Measurements from ENCODE around the gene CDKAL1. TPM values are rescaled to one million over a fixed set of nuclear protein-coding genes. Genes with fewer than 3 reads are reported as not detected.

CDKAL1 gene
- total RNA-seq, 8 experiments from 2014 or later, result 16.1 to 25.2 (median 20.2) TPM

GRCh38 chr6:20769631-20770030 lies 235.4 kb downstream of the CDKAL1 start:
- no peak for ATAC-seq (replicated peaks in 6 of 8)
- Histone ChIP-seq H3K27ac (no peak overlapping the region), H3K4me1 (replicated peaks in 1 of 2) (no peaks in the 10 kb centered on the region), H3K4me3 (no peak overlapping the region)
- WGBS, 10 experiments, result 52 to 100% (median 80%) methylated on average over 1 to 3 of the region's 3 CpGs
- in situ Hi-C loops (cut with MboI; ENCODE audit: low pct_unique_long_range_greater_than_20kb in 2 of 9, low sequenced_read_pairs in 9 of 9, unreplicated experiment in 9 of 9), result no loop called here

- Histone ChIP-seq H3K4me1 (replicated peaks in 1 of 2) (no peaks in the 10 kb centered on the region), H3K4me3 (no peak overlapping the region), H3K27ac (no peak overlapping the region)
- 11 to 80% (median 63%) methylated on average over 1 of the region's 1 CpG; no CpG with 5 or more reads in 4 of the 10 experiments for WGBS, 10 experiments
- peak in 2 of 8 experiments; percentile 73 to 95 for ATAC-seq (replicated peaks in 6 of 8)
- in situ Hi-C loops (cut with MboI; ENCODE audit: low pct_unique_long_range_greater_than_20kb in 2 of 9, low sequenced_read_pairs in 9 of 9, unreplicated experiment in 9 of 9), result no loop called here
Observed at GRCh38 chr6:20770773-20771172, 236.5 kb downstream of the CDKAL1 start.

- WGBS, 10 experiments, result 50 to 96% (median 91%) methylated on average over 1 to 6 of the region's 6 CpGs; no CpG with 5 or more reads in 2 of the 10 experiments
- in situ Hi-C loops (cut with MboI; ENCODE audit: low pct_unique_long_range_greater_than_20kb in 2 of 9, low sequenced_read_pairs in 9 of 9, unreplicated experiment in 9 of 9), result no loop called here
- Histone ChIP-seq H3K4me1 (replicated peaks in 1 of 2) (no peaks in the 10 kb centered on the region), H3K27ac (no peak overlapping the region), H3K4me3 (no peak overlapping the region)
- no peak for ATAC-seq (replicated peaks in 6 of 8)
Observed at GRCh38 chr6:20771409-20771808, 237.2 kb downstream of the CDKAL1 start.

- ATAC-seq (replicated peaks in 6 of 8), result no peak
- WGBS, 10 experiments, result 71 to 100% (median 94%) methylated on average over 1 of the region's 1 CpG; no CpG with 5 or more reads in 2 of the 10 experiments
- H3K4me3 ChIP-seq, result no peak overlapping the region
- in situ Hi-C loops (cut with MboI; ENCODE audit: low pct_unique_long_range_greater_than_20kb in 2 of 9, low sequenced_read_pairs in 9 of 9, unreplicated experiment in 9 of 9), result no loop called here
- no peaks in the 10 kb centered on the region for H3K4me1 ChIP-seq (replicated peaks in 1 of 2)
- no peak overlapping the region for H3K27ac ChIP-seq
Observed at GRCh38 chr6:20773822-20774221, 239.6 kb downstream of the CDKAL1 start.

GRCh38 chr6:20775981-20776380 lies 241.7 kb downstream of the CDKAL1 start:
- in situ Hi-C loops (cut with MboI; ENCODE audit: low pct_unique_long_range_greater_than_20kb in 2 of 9, low sequenced_read_pairs in 9 of 9, unreplicated experiment in 9 of 9), result no loop called here
- WGBS, 10 experiments, result 0 to 100% (median 82%) methylated on average over 1 of the region's 1 CpG
- Histone ChIP-seq H3K4me1 (replicated peaks in 1 of 2) (no peaks in the 10 kb centered on the region), H3K27ac (no peak overlapping the region), H3K4me3 (no peak overlapping the region)
- ATAC-seq (replicated peaks in 6 of 8), result peak in 1 of 8 experiments; percentile 27

- no peak for ATAC-seq (replicated peaks in 6 of 8)
- H3K27ac ChIP-seq, result no peak overlapping the region
- H3K4me3 ChIP-seq, result no peak overlapping the region
- in situ Hi-C loops (cut with MboI; ENCODE audit: low pct_unique_long_range_greater_than_20kb in 2 of 9, low sequenced_read_pairs in 9 of 9, unreplicated experiment in 9 of 9), result no loop called here
- H3K4me1 ChIP-seq (replicated peaks in 1 of 2), result no peaks in the 10 kb centered on the region
Observed at GRCh38 chr6:20777801-20778200, 243.5 kb downstream of the CDKAL1 start.

GRCh38 chr6:20778459-20778858 lies 244.2 kb downstream of the CDKAL1 start:
- no peak for ATAC-seq (replicated peaks in 6 of 8)
- 88 to 100% (median 98%) methylated on average over 1 to 5 of the region's 5 CpGs; no CpG with 5 or more reads in 1 of the 10 experiments for WGBS, 10 experiments
- H3K4me1 ChIP-seq (replicated peaks in 1 of 2), result no peaks in the 10 kb centered on the region
- in situ Hi-C loops (cut with MboI; ENCODE audit: low pct_unique_long_range_greater_than_20kb in 2 of 9, low sequenced_read_pairs in 9 of 9, unreplicated experiment in 9 of 9), result no loop called here
- H3K27ac ChIP-seq, result no peak overlapping the region
- H3K4me3 ChIP-seq, result no peak overlapping the region

GRCh38 chr6:20778912-20779311 lies 244.7 kb downstream of the CDKAL1 start:
- WGBS, 10 experiments, result 83 to 100% (median 96%) methylated on average over 1 to 6 of the region's 6 CpGs
- Histone ChIP-seq H3K4me1 (replicated peaks in 1 of 2) (no peaks in the 10 kb centered on the region), H3K27ac (no peak overlapping the region), H3K4me3 (no peak overlapping the region)
- ATAC-seq (replicated peaks in 6 of 8), result no peak
- in situ Hi-C loops (cut with MboI; ENCODE audit: low pct_unique_long_range_greater_than_20kb in 2 of 9, low sequenced_read_pairs in 9 of 9, unreplicated experiment in 9 of 9), result no loop called here

GRCh38 chr6:20789162-20789561 lies 254.9 kb downstream of the CDKAL1 start:
- no peak overlapping the region for H3K4me3 ChIP-seq
- H3K27ac ChIP-seq, result no peak overlapping the region
- in situ Hi-C loops (cut with MboI; ENCODE audit: low pct_unique_long_range_greater_than_20kb in 2 of 9, low sequenced_read_pairs in 9 of 9, unreplicated experiment in 9 of 9), result no loop called here
- 91 to 100% (median 100%) methylated on average over 1 to 3 of the region's 3 CpGs for WGBS, 10 experiments
- H3K4me1 ChIP-seq (replicated peaks in 1 of 2), result no peaks in the 10 kb centered on the region
- ATAC-seq (replicated peaks in 6 of 8), result no peak

- in situ Hi-C loops (cut with MboI; ENCODE audit: low pct_unique_long_range_greater_than_20kb in 2 of 9, low sequenced_read_pairs in 9 of 9, unreplicated experiment in 9 of 9), result no loop called here
- no peak for ATAC-seq (replicated peaks in 6 of 8)
- Histone ChIP-seq H3K4me3 (no peak overlapping the region), H3K27ac (no peak overlapping the region), H3K4me1 (replicated peaks in 1 of 2) (no peaks in the 10 kb centered on the region)
- 83 to 100% (median 95%) methylated on average over 1 to 6 of the region's 9 CpGs; no CpG with 5 or more reads in 1 of the 10 experiments for WGBS, 10 experiments
Observed at GRCh38 chr6:20790032-20790791, 256.0 kb downstream of the CDKAL1 start.

- Histone ChIP-seq H3K4me3 (no peak overlapping the region), H3K27ac (no peak overlapping the region), H3K4me1 (replicated peaks in 1 of 2) (no peaks in the 10 kb centered on the region)
- in situ Hi-C loops (cut with MboI; ENCODE audit: low pct_unique_long_range_greater_than_20kb in 2 of 9, low sequenced_read_pairs in 9 of 9, unreplicated experiment in 9 of 9), result no loop called here
- no peak for ATAC-seq (replicated peaks in 6 of 8)
- WGBS, 10 experiments, result 89 to 100% (median 96%) methylated on average over 1 to 4 of the region's 4 CpGs; no CpG with 5 or more reads in 2 of the 10 experiments
Observed at GRCh38 chr6:20791074-20791473, 256.8 kb downstream of the CDKAL1 start.

GRCh38 chr6:20791944-20792343 lies 257.7 kb downstream of the CDKAL1 start:
- no peak overlapping the region for H3K27ac ChIP-seq
- no peak for ATAC-seq (replicated peaks in 6 of 8)
- 5 to 85% (median 57%) methylated on average over 1 to 2 of the region's 2 CpGs; no CpG with 5 or more reads in 1 of the 10 experiments for WGBS, 10 experiments
- H3K4me1 ChIP-seq (replicated peaks in 1 of 2), result no peaks in the 10 kb centered on the region
- no peak overlapping the region for H3K4me3 ChIP-seq
- in situ Hi-C loops (cut with MboI; ENCODE audit: low pct_unique_long_range_greater_than_20kb in 2 of 9, low sequenced_read_pairs in 9 of 9, unreplicated experiment in 9 of 9), result no loop called here

- ATAC-seq (replicated peaks in 6 of 8), result no peak
- in situ Hi-C loops (cut with MboI; ENCODE audit: low pct_unique_long_range_greater_than_20kb in 2 of 9, low sequenced_read_pairs in 9 of 9, unreplicated experiment in 9 of 9), result no loop called here
- no peak overlapping the region for H3K27ac ChIP-seq
- no peaks in the 10 kb centered on the region for H3K4me1 ChIP-seq (replicated peaks in 1 of 2)
- WGBS, 10 experiments, result 59 to 100% (median 80%) methylated on average over 3 to 5 of the region's 5 CpGs; no CpG with 5 or more reads in 1 of the 10 experiments
- H3K4me3 ChIP-seq, result no peak overlapping the region
Observed at GRCh38 chr6:20793174-20793573, 258.9 kb downstream of the CDKAL1 start.

GRCh38 chr6:20797597-20797996 lies 263.3 kb downstream of the CDKAL1 start:
- H3K4me1 ChIP-seq (replicated peaks in 1 of 2), result no peaks in the 10 kb centered on the region
- H3K4me3 ChIP-seq, result no peak overlapping the region
- no peak overlapping the region for H3K27ac ChIP-seq
- WGBS, 10 experiments, result 97 to 100% (median 98%) methylated on average over 4 to 7 of the region's 7 CpGs; no CpG with 5 or more reads in 1 of the 10 experiments
- ATAC-seq (replicated peaks in 6 of 8), result no peak
- in situ Hi-C loops (cut with MboI; ENCODE audit: low pct_unique_long_range_greater_than_20kb in 2 of 9, low sequenced_read_pairs in 9 of 9, unreplicated experiment in 9 of 9), result no loop called here

Measured in motor neuron (in vitro differentiated cells).